Kasumi-1 (cell line): ENCODE measurements around the gene ETF1.

Experiments used
- DNase-seq, 2 experiments: peaks; one replicate each; lab custom pipeline; 2025; lab: John Stamatoyannopoulos, UW

The ETF1 gene

GRCh38 chr5:138463419-138464007 is 79.5 kb downstream of the ETF1 start:
- peak; percentile 20 to 36 for DNase-seq

DNA sequence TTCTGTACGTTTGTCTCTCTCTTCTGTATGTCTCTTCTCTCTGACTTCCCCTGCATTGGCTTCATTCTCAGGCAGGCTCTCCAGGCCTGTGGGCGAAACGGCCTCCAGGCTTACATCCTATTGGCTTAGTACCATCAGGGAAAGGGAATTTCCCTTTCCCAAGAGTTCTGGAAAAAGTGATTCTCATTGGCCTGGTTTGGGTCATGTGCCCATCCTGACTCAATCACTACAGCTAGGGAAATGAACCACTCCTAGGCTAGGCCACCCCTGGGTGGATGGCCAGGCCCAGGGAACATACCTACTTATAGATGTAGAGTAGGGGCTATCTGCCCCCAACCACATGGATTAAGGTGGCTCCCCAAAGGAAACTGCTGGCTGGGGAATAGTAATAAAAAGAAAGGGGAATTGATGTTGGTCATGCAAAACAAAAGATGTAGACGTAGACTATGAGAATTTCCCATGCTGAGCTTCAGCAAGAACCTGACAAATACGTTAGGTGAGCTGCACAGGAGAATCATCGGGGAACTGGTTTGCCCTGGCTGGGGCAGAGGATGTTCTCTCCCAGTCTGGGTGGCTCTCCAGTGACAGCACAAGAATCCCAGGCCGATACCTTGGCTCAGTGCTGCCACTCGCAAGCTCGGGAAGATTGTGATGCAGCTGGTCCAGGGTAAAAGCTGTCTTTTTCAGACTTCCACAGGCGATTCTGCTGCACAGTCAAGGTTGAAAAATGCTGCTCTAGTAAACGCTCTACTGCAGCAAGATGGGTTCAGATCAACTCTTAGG is 81.5 kb downstream of the ETF1 start:
- DNase-seq, result no peak

DNA sequence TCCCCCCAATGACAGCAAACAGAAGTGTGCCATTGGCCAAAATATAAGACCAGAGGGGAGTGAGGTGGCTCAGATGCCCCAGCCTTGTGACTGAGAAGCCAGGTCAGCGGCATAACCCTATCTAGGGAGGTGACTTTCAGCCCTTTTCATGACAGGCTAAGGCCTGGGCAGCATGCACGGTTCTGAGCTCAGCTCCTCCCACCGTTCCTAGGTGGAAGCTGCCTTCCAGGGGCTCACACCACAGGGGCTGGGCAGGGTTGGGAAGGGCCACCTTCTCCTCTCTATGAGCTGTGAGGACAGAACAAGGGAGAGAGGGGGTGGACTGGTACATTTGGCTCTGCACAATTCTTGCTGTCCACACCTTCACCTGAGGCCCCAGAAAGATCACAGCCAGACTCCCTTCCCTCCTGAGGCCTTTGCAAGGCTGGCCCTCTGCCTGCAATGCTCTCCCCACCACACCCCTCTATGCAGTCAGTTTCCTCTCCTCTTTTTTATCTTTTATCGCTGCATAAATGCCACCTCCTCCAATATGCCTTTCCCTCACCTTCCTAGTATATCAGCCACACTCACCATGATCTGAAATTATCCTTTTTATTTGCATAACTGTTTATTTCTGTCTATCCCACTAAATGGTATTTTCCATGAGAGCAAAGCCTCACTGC is 82.9 kb downstream of the ETF1 start:
- DNase-seq, result no peak

- DNase-seq, result peak; percentile 14 to 31
These were observed 83.6 kb downstream of the ETF1 start for GRCh38 chr5:138459311-138459933.

DNA sequence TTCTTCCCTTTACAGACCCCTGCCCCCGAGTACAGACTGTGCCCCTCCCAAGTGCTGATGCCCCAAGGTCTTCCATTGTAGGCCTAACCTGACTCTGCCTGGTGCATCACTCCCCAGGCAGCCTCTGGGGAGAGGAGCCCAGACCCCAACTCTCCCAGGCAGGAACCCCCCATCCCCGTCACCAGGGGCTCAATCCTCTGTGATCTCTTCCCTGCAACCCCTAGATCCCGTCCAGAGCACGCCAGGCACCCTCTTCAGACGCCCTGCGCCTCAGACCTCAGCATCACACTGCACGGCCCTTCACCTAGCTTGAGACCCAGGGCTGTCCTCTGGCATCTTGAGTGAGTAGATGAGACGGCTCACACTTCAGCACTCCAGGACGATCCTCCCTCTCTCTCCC is 84.2 kb downstream of the ETF1 start:
- no peak for DNase-seq

DNA sequence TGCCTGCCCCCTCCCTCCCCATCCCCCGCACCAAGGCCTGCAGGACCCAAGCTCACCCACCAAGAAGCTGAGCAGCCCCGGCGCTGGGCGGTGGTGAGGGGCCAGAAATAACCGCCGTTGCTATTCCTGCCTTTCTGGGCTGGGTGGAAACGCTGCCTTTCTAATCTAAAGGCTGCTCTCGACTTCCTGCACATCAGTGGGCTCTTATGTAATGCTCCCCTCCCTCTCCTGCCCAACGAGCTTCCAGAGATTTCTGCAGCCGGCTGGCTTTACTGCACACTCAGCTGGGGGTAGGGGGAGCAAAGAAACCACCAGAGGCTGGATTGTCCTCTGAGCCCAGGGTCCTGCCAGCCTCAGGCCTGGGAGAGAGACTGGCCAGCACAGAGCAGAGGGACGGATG is 84.7 kb downstream of the ETF1 start:
- DNase-seq, result peak in 1 of 2 experiments; percentile 15

DNA sequence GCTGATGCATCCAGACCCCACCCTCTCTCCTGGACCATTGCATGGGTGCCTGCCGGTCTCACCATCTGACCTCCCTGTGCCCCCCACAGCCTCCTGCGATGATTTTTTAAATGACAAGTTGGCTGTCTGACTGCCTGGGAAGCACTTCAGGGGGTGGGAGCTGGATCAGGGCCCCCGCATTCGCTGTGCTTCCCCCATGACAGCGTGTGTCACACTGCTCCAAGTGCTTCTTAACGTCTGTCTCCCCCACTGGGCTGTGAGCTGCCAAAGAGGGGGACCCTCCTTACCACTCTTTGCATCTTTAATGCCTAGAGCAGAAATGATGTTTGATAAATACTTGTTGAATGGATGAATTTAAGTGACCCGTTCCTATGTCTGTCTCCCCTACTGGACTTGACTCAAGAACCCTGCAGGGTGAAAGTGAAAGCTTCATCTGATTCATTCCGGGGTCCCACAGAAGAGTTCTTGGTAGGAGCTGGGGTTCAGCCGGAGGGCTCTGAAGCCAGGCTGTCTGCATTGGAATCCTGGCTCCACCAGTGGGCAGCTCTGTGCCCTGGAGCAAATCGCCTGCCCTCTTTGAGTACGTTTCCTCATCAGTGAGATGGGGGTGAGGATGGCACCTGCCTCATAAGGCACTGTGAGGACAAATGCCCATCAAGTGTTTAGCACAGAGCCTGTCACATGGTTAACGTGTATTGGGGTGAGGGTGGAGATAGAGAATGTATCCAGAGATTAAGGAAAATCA is 85.3 kb downstream of the ETF1 start:
- DNase-seq, result no peak
